ENCODE measurements around the gene SNRNP35. TPM values are rescaled to one million over a fixed set of nuclear protein-coding genes. Genes with fewer than 3 reads are reported as not detected.

Gene SNRNP35
- total and polyA plus RNA-seq, 2 of the 8 experiments (the other 6 are each of a cell fraction or from before 2014, with no cell fraction given) = 8.0 to 16.9 TPM

DNA sequence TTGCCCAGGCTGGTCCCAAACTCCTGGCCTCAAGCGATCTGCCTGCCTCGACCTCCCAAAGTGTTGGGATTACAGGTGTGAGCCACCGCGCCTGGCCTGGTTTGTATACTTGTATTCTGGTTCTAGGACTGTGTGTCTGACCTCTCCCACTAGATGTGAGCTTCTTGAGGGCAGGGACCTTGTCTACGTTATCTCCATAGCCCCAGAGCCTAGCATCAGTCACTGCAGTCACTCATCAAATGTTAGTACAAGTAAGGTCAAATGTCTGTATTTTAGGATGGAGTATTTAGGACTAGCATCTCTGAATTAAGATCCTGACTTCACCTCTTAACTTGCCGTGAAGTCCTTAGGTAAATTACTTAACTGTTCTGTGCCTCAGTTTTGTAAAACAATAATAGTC lies 24.3 kb upstream of the SNRNP35 start (continued):
- TF ChIP-seq PHF8 (conservative IDR thresholded peaks at IDR 0.05; ENCODE audit: low read depth, low read length) = no peak
- no peak for TF ChIP-seq SIX5 (IDR thresholded peaks at IDR 0.05; ENCODE audit: low read depth, low read length)

All from H1 (cell line).